ENCODE results near the gene SLC7A10.
"Not testable (repeated sequence)": the region's sequence is repeated elsewhere in the genome, so short reads cannot be mapped to it uniquely, and the experiment has no call there.

SLC7A10 gene

DNA sequence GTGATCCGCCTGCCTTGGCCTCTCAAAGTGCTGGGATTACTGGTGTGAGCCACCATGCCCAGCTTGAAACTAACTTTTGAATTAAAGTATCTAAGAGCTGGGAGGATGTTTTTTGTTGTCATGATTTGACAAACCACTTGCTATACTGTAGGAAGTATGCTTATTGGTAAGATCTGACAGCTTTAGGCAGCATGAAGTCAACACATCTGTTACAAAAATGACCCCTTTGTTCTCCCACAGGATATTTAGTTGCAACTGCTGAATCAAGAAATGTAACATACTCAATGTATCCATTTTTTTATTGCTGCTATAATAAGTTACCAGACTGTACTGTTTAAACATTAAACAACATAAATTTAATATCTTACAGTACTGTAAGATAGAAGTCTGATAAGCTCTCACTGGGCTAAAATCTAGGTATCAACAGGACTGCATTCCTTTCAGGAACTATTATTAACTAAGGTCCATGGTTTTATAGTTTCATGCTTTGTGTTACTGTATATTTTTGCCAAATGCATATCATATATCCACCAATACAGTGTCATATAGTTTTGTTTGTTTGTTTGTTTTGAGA lies 54.3 kb downstream of the SLC7A10 start:
- no peak for FAIRE-seq

DNA sequence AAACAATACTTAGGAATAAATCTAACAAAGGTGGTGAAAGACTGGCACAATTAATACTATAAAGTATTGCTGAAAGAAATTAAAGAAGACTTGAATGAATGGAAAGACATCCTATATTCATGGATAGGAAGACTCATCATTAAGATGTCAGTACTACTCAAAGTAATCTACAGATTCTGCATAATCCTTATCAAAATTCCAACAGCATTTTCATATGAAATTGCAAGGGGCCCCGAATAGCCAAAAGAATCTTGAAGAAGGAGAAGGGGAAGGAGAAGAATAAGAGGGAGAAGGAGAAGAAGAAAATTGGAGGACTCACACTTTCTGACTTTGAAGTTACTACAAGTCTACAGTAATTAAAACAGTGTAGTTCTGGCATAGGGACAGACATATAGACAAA lies 57.1 kb downstream of the SLC7A10 start:
- FAIRE-seq: no peak

DNA sequence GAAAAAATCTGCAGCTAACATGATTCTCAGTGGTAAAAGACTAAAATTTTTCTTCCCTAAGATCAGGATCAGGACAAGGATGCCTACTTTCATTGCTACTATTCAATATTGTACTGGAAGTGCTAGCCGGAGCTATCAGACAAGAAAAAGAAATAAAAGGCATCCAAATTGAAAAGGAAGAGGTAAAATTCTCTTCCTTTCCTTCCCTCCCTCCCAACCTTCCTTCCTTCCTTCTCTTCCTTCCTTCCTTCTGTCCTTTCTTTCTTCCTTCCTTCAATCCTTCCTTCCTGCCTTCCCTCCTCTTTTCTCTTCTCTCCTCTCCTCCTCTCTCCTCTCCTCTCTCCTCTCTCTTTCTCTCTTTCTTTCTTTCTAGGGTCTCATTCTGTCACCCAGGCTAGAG lies 58.2 kb downstream of the SLC7A10 start:
- no peak for FAIRE-seq

DNA sequence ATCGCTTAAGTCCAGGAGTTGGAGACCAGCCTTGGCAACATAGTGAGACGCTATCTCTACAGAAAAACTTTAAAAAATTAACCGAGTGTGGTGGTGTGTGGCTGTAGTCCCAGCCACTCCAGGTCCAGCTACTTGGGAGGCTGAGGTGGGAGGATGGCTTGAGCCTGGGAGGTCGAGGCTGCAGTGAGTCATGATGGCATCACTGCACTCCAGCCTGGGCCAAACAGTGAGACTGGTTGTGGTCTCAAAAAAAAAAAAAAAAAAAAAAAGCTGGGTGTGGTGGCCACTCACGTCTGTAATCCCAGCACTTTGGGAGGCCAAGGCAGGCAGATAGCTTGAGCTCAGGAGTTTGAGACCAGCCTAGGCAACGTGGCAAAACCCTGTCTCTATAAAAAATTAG lies 59.6 kb downstream of the SLC7A10 start:
- not testable (repeated sequence) for FAIRE-seq

DNA sequence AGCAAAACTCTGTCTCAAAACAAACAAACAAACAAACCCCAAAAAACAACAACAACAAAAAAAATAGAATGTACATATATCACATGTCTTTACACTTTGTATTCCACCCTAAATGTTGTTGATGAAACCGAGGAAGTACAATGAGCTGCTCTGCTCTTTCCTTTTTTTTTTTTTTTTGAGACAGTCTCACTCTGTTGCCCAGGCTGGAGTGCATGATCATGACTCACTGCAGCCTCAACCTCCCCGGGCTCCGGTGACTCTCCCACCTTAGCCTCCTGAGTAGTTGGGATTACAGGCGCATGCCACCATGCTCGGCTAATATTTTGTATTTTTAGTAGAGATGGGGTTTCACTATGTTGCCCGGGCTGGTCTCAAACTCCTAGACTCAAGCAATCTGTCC lies 62.2 kb downstream of the SLC7A10 start:
- no peak for FAIRE-seq

DNA sequence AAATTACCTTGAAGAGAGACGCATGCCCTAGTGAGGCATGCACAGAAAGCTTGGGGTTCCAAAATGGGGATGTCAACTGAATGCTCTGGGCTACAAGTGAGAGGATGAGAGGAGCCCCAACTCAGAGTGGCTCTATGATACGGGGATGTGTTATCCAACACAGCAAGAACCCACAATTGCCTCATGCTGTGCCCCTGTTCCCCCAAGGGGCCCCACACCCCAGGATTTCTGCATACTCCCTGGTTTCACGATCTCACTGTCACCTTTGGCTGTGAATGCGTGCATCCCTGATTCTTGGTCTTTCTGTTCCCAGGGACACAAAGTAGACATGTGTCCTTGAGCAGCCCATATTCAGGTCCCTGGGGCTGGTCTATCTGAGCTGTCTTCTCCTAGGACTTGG lies 64.4 kb downstream of the SLC7A10 start:
- no peak for FAIRE-seq

DNA sequence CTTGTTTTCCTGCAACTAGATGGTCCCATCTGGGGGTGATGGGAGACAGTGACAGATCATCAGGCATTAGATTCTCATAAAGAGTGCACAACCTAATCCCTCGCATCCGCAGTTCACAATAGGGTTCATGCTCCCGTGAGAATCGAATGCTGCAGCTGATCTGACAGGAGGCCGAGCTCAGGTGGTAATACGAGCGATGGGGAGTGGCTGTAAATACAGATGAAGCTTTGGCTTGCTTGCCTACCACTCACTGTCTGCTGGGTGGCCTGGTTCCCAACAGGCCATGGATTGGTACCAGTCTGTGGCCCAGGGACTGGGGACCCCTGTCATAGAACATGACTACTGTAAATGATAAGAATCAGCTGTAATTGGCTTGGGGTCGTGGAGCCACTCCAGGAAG lies 65.8 kb downstream of the SLC7A10 start:
- no peak for FAIRE-seq

DNA sequence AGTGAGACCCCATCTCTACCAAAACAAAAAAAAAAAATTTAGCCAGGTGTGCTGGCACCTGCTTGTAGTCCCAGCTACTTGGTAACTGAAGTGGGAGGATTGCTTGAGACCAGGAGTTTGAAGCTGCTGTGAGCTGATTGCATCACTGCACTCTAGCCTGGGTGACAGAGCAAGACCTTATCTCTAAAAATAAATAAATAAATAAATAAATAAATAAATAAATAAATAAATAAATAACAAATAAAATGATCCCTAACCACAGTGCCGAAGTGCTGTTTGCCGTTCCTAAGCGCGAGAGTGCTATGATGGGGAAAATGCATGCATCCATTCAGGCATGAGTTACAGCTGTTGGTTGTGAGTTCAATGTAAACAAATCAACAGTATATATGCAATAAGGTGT lies 66.5 kb downstream of the SLC7A10 start:
- no peak for FAIRE-seq
